ENCODE measurements around the gene HLA-A.

Gene HLA-A

GRCh38 chr6:29935273-29935955 lies 6.9 kb upstream of the HLA-A start:
- no peak for DNase-seq

GRCh38 chr6:29938746-29939508 lies 3.4 kb upstream of the HLA-A start:
- no peak for DNase-seq

- no peak for DNase-seq
Observed at GRCh38 chr6:29941016-29941415, 1.3 kb upstream of the HLA-A start.

GRCh38 chr6:29941471-29941870 lies 861 bp upstream of the HLA-A start:
- DNase-seq: no peak

GRCh38 chr6:29941916-29942274 lies 437 bp upstream of the HLA-A start:
- no peak for DNase-seq

- no peak for DNase-seq
Observed at GRCh38 chr6:29943053-29943966, 978 bp downstream of the HLA-A start.

GRCh38 chr6:29945281-29945820 lies 3.0 kb downstream of the HLA-A start:
- no peak for DNase-seq

- no peak for DNase-seq
Observed at GRCh38 chr6:29946223-29947076, 4.1 kb downstream of the HLA-A start.

GRCh38 chr6:29947077-29947980 lies 5.0 kb downstream of the HLA-A start:
- no peak for DNase-seq

- no peak for DNase-seq
Observed at GRCh38 chr6:29948277-29948676, 5.9 kb downstream of the HLA-A start.

GRCh38 chr6:29949934-29950333 lies 7.6 kb downstream of the HLA-A start:
- DNase-seq: no peak

GRCh38 chr6:29951882-29952281 lies 9.6 kb downstream of the HLA-A start:
- no peak for DNase-seq

- DNase-seq: no peak
Observed at GRCh38 chr6:29953001-29953441, 10.7 kb downstream of the HLA-A start.

GRCh38 chr6:29953686-29954085 lies 11.4 kb downstream of the HLA-A start:
- no peak for DNase-seq

- no peak for DNase-seq
Observed at GRCh38 chr6:29954272-29954671, 11.9 kb downstream of the HLA-A start.

- DNase-seq: no peak
Observed at GRCh38 chr6:29955783-29956182, 13.5 kb downstream of the HLA-A start.

- DNase-seq: no peak
Observed at GRCh38 chr6:29956518-29956917, 14.2 kb downstream of the HLA-A start.

GRCh38 chr6:29958046-29958445 lies 15.7 kb downstream of the HLA-A start:
- DNase-seq: no peak

GRCh38 chr6:29958921-29959320 lies 16.6 kb downstream of the HLA-A start:
- DNase-seq: no peak

- no peak for DNase-seq
Observed at GRCh38 chr6:29959467-29959866, 17.1 kb downstream of the HLA-A start.

GRCh38 chr6:29961966-29962365 lies 19.6 kb downstream of the HLA-A start:
- no peak for DNase-seq

All from NCI-H2171 (cell line).